AG04449 (cell line): Measurements from ENCODE around the gene STX1A.
"Not testable (repeated sequence)": the region's sequence is repeated elsewhere in the genome, so short reads cannot be mapped to it uniquely, and the experiment has no call there.

Experiments used
- CTCF ChIA-PET: fragments of 350-600 bp; formaldehyde crosslinking; extraction: SDS; loops from one replicate; lab custom pipeline; 2021; ENCODE audit warnings: antibody characterized with exemption; lab: Yijun Ruan, JAX
- POLR2A ChIA-PET: fragments of 400-600, 350-600 bp; formaldehyde crosslinking; extraction: SDS; loops from one replicate; lab custom pipeline; 2020; ENCODE audit warnings: antibody characterized with exemption, inconsistent platforms; lab: Yijun Ruan, JAX
- DNase-seq: peaks from one replicate; pipeline ENCODE4 v3.0.0-alpha.2; 2010; ENCODE audit warnings: low read depth, low spot score
- H3K4me3 ChIP-seq: 2 replicates; pipeline ENCODE4 v1.5.1; 2011; ENCODE audit warnings: low read depth, mild to moderate bottlenecking, control low read depth, low read length
- CTCF ChIP-seq: IDR thresholded peaks from one replicate; pipeline ENCODE4 v1.5.1; 2011; ENCODE audit warnings: mild to moderate bottlenecking, moderate library complexity, low read length, control low read depth, inconsistent platforms; ENCODE audit not compliant: insufficient read depth; ENCODE audit errors: missing control alignments

The STX1A gene

GRCh38 chr7:73659983-73660382 lies 59.5 kb downstream of the STX1A start:
- no peak for TF ChIP-seq CTCF
- no peak for DNase-seq
- POLR2A ChIA-PET: no interaction called here
- no peak overlapping the region for H3K4me3 ChIP-seq
- CTCF ChIA-PET: interaction anchor here (1.0 kb wide), 1 partner anchor 8 kb away, joined by 3 read pairs; the partner anchor contains the start of gene VPS37D

- H3K4me3 ChIP-seq, POLR2A ChIA-PET, DNase-seq: not testable (repeated sequence)
- CTCF ChIA-PET: interaction anchor here (1.8 to 2.0 kb wide), 2 partner anchors 13 to 49 kb away, joined by 6 read pairs; no protein-coding TSS in a partner anchor
Measured at GRCh38 chr7:73655309-73655708, 64.2 kb downstream of the STX1A start.

- TF ChIP-seq CTCF: no peak
- no peak overlapping the region for H3K4me3 ChIP-seq
- CTCF ChIA-PET: interaction anchor here (1.4 to 1.8 kb wide), 4 partner anchors 12 to 45 kb away, joined by 4 to 6 read pairs (median 5); no protein-coding TSS in a partner anchor
- POLR2A ChIA-PET: no interaction called here
- no peak for DNase-seq
Measured at GRCh38 chr7:73652541-73652949, 66.9 kb downstream of the STX1A start.

GRCh38 chr7:73650524-73650923 lies 68.9 kb downstream of the STX1A start:
- POLR2A ChIA-PET: no interaction called here
- no peak for TF ChIP-seq CTCF
- DNase-seq: no peak
- H3K4me3 ChIP-seq: no peak overlapping the region
- CTCF ChIA-PET: no interaction called here

GRCh38 chr7:73649576-73649975 lies 69.9 kb downstream of the STX1A start:
- no peak for DNase-seq
- no peak overlapping the region for H3K4me3 ChIP-seq
- CTCF ChIA-PET: no interaction called here
- TF ChIP-seq CTCF: no peak
- POLR2A ChIA-PET: no interaction called here
